HepG2 (cell line): ENCODE data around the gene PNPLA3. TPM values are rescaled to one million over a fixed set of nuclear protein-coding genes. Genes with fewer than 3 reads are reported as not detected.

Experiments used
- ATAC-seq: fragments of 200-7000 bp; cut with Tn5 transposase; 3 replicates; pipeline ENCODE4 v1.9.1; 2020; ENCODE audit warnings: mild to moderate bottlenecking, moderate library complexity
- BruUV-seq: library from RNA; stranded (reverse); fragments of 400-500 nt; replicated peaks from 2 replicates; lab custom pipeline; 2021; lab: Mats Ljungman, UMichigan
- CTCF ChIA-PET: fragments of 300-600 bp; formaldehyde crosslinking; extraction: SDS; loops from one replicate; lab custom pipeline; 2021; ENCODE audit warnings: low total read pairs, inconsistent platforms, low intra/inter-chr PET ratio; lab: Yijun Ruan, JAX
- POLR2A ChIA-PET: fragments of 350-600 bp; sonication (Branson Sonifier 250); formaldehyde crosslinking; loops from one replicate; lab custom pipeline; 2020; ENCODE audit warnings: antibody characterized with exemption, inconsistent platforms; lab: Yijun Ruan, JAX
- DNase-seq: peaks from one replicate; pipeline ENCODE4 v3.0.0-alpha.2; 2015; ENCODE audit warnings: low spot score
- FAIRE-seq: peaks from 3 replicates; lab custom pipeline; 2011; peaks lifted over from hg19 to GRCh38; lab: Jason Lieb, UNC
- H2AFZ ChIP-seq: one replicate; pipeline ENCODE4 v1.6.1; 2011; ENCODE audit warnings: low read length, inconsistent platforms
- H3K27ac ChIP-seq: fragments of 300-600 bp; 3 replicates; pipeline ENCODE4 v1.8.0; 2011; ENCODE audit warnings: mixed run types, mild to moderate bottlenecking, mixed read lengths, low read length, inconsistent platforms; ENCODE audit not compliant: insufficient read depth; ENCODE audit errors: extremely low read length
- H3K27me3 ChIP-seq, 2 experiments: fragments of 200-600 bp in 1 of 2; 2 replicates in 1 of 2; 3 replicates in 1 of 2; pipeline versions ENCODE4 v1.6.0 to v1.8.0; 2011; ENCODE audit warnings: low read length in 2 of 2, mild to moderate bottlenecking in 2 of 2, moderate library complexity in 2 of 2, inconsistent platforms in 1 of 2; ENCODE audit not compliant: insufficient read depth in 2 of 2, control insufficient read depth in 1 of 2
- H3K36me3 ChIP-seq, 2 experiments: fragments of 200-600 bp in 1 of 2; replicated peaks in 1 of 2; 2 replicates in 1 of 2; 3 replicates in 1 of 2; pipeline versions ENCODE4 v1.5.1 to v1.8.0; 2011; ENCODE audit warnings: low read length in 2 of 2, inconsistent platforms in 1 of 2; ENCODE audit not compliant: insufficient read depth in 2 of 2, control insufficient read depth in 1 of 2
- H3K4me1 ChIP-seq: 2 replicates; pipeline ENCODE4 v1.5.1; 2012; ENCODE audit warnings: low read length, inconsistent platforms; ENCODE audit not compliant: insufficient read depth
- H3K4me2 ChIP-seq: 2 replicates; pipeline ENCODE4 v1.6.0; 2011; ENCODE audit warnings: low read depth, low read length, inconsistent platforms
- H3K4me3 ChIP-seq, 3 experiments: fragments of 200-600 bp in 1 of 3; sonication (generic), shearing (Covaris generic) in 1 of 3; replicated peaks in 1 of 3; 2 replicates each; pipeline ENCODE4 v1.5.1; 2011 to 2016; ENCODE audit warnings: low read length in 3 of 3, inconsistent platforms in 2 of 3, low read depth in 2 of 3, mild to moderate bottlenecking in 2 of 3, control low read depth in 1 of 3, mixed read lengths in 1 of 3; ENCODE audit not compliant: insufficient read depth in 1 of 3
- H3K79me2 ChIP-seq: one replicate; pipeline ENCODE4 v1.6.1; 2011; ENCODE audit warnings: low read length, inconsistent platforms; ENCODE audit not compliant: insufficient read depth
- H3K9ac ChIP-seq: 2 replicates; pipeline ENCODE4 v1.6.0; 2011; ENCODE audit warnings: mild to moderate bottlenecking, low read depth, low read length, inconsistent platforms; ENCODE audit not compliant: insufficient read depth
- H3K9me3 ChIP-seq: 2 replicates; pipeline ENCODE4 v1.5.1; 2012; ENCODE audit warnings: mild to moderate bottlenecking, low read length
- H4K20me1 ChIP-seq: 2 replicates; pipeline ENCODE4 v1.6.0; 2011; ENCODE audit warnings: inconsistent platforms, mild to moderate bottlenecking, low read length, moderate library complexity; ENCODE audit not compliant: insufficient read depth
- CREB1 ChIP-seq, 2 experiments: fragments of 450-650 bp in 1 of 2; IDR thresholded peaks; 2 replicates each; pipeline ENCODE4 v1.6.1; 2016 to 2017; ENCODE audit warnings: control low read depth in 1 of 2, mild to moderate bottlenecking in 1 of 2, missing compliant biosample characterization in 1 of 2, missing genetic modification characterization in 1 of 2
- PHF8 ChIP-seq: sonication (generic); formaldehyde crosslinking; IDR thresholded peaks from 2 replicates; pipeline ENCODE4 v1.5.0; 2020; ENCODE audit warnings: missing genetic modification reagents
- ZNF562 ChIP-seq: sonication (generic); formaldehyde crosslinking; IDR thresholded peaks from 2 replicates; pipeline ENCODE4 v1.8.0; 2022; ENCODE audit warnings: missing genetic modification reagents, borderline replicate concordance
- WGBS: methylation state at CpG from one replicate; pipeline ENCODE4 v1.1.6; 2017; ENCODE audit warnings: low lambda C conversion rate; 5-methylcytosine and 5-hydroxymethylcytosine counted together
- in situ Hi-C: cut with HindIII; loops from 2 replicates; pipeline ENCODE4 v1.10.0; 2017; ENCODE audit warnings: low pct_unique_long_range_greater_than_20kb; ENCODE audit not compliant: extremely low pct_ligation_motif_present
- intact Hi-C: fragments of 100-400 bp; cut with micrococcal nuclease; formaldehyde crosslinking; loops from one replicate; pipeline ENCODE4 v1.10.0; 2022; ENCODE audit not compliant: unreplicated experiment
- polyA plus RNA-seq, 8 experiments: library from polyadenylated mRNA; depleted of rRNA in 3 of 8; stranded (reverse) in 7 of 8; unstranded in 1 of 8; fragments of >200 nt; fragmentation: Illumina TruSeq in 4 of 8; extraction: Trizol in 4 of 8; gene quantifications; 2 replicates each; pipeline versions ENCODE4 v1.2.1 to v1.2.3, GENCODE V29; 2011 to 2016; ENCODE audit warnings: low read depth in 4 of 8, missing spikeins in 1 of 8, mixed read lengths in 1 of 8; ENCODE audit not compliant: insufficient read depth in 1 of 8
- total RNA-seq, 5 experiments: library from RNA; depleted of rRNA; stranded (reverse); fragments of >200 nt; fragmentation: Illumina TruSeq; extraction: Trizol; gene quantifications; 2 replicates each; pipeline ENCODE4 v1.2.3, GENCODE V29; 2016; ENCODE audit warnings: low read depth in 1 of 5

Gene PNPLA3
- total and polyA plus RNA-seq, 2 of the 13 experiments (the other 11 are each of a cell fraction or from before 2014, with no cell fraction given) = 16.9 to 19.8 TPM

DNA sequence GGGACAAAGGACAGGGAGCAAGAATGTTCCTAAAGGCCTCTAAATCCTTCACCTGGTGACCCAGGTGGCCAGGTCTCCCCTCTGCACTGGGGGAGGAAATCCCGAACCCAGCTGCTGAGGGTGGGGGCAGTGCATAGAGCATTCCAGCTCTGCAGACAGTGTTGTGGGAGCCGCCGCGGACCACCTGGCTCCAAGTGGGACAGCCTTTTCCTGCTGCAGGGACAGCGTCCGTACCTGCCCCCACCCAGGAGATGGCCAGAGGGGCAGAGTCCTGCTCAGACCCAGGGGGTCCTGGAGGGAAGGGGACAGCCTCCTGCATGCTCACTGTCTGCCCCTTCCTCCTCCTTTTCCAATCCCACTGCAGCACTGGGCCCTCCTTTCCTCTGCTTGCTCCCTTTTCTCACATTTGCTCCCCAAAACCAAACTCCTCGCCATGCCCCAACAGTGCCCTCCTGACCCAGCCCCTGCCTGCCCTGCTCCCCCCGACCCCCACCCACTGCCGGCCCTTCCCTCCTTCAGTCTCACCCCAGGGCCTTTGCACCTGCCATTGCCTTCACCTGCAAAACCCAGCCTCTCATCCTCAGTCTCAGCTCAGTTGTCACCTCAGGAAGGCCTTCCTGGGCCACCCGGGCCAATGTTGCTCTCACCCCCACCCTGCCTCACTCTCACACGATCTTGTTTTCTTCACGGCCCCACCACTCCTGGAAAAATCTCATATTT is 44.6 kb upstream of the PNPLA3 start:
- in situ Hi-C loops = loop anchor here (25.0 kb wide), 1 partner anchor 758 kb away; no protein-coding TSS in a partner anchor
- Histone ChIP-seq H2AFZ (no peak overlapping the region), H3K9me3 (no peaks in the 10 kb centered on the region), H3K9ac (no peak overlapping the region), H3K36me3 (no peaks in the 10 kb centered on the region), H3K4me1 (no peaks in the 10 kb centered on the region), H3K27ac (no peak overlapping the region), H3K27me3 (peaks cover 0 to 3% of the 10 kb centered on the region in 2 experiments; a peak in 3 of 5 replicates), H3K4me3 (no peak overlapping the region), H3K79me2 (no peaks in the 10 kb centered on the region), H3K4me2 (no peak overlapping the region), H4K20me1 (no peaks in the 10 kb centered on the region)
- WGBS = 26% methylated on average over 12 of the region's 12 CpGs
- no peak for DNase-seq
- BruUV-seq = no TSS peak
- no peak for FAIRE-seq
- TF ChIP-seq ZNF562 = no peak
- CTCF ChIA-PET = no interaction called here
- intact Hi-C loops = no loop called here
- POLR2A ChIA-PET = no interaction called here
- no peak for ATAC-seq

DNA sequence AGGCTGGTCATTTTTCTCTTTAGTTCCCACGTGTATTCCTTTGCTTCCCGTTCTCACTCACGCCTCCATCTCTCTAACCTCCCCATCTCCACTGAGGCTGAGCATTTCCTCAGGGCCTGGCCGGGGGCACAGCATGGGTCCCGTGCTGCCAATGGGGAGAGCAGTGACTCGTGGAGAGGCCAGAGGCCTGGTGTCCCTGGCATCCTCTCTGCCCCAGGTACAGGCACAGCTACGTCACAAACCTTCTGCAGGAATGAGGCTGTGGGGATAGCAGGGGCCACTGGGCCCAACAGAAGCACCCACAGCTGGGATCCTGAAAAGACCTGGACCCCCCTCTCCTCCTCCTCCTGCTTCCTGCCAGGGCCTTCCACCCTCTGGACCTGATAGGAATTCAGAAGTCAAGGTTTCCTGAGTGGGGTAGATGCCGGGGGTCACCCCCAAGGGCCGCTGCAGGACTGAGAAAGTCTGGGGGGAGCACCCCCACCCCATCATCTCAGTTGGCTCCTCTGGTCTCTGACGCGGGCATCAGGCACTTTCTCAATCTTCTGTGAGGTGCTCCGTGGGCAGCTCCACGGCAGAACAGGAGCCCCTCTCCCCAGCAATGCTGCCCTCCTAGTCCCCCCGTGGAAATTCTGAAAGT is 43.6 kb upstream of the PNPLA3 start:
- H3K4me2 ChIP-seq = no peak overlapping the region
- H4K20me1 ChIP-seq = no peaks in the 10 kb centered on the region
- BruUV-seq = no TSS peak
- 0 out of 2 replicates have a peak, but pooled peaks have one; percentile 8 for TF ChIP-seq CREB1 (IDR thresholded peaks at IDR 0.05)
- no peak for TF ChIP-seq CREB1 (CRISPR knock-in tag; IDR thresholded peaks at IDR 0.05)
- TF ChIP-seq PHF8 (CRISPR knock-in tag) = no peak
- H3K36me3 ChIP-seq = no peaks in the 10 kb centered on the region
- no peak for ATAC-seq
- DNase-seq = no peak
- CTCF ChIA-PET = no interaction called here
- no peak overlapping the region for H2AFZ ChIP-seq
- no peaks in the 10 kb centered on the region for H3K79me2 ChIP-seq
- intact Hi-C loops = no loop called here
- peaks cover 0 to 3% of the 10 kb centered on the region in 2 experiments; a peak in 3 of 5 replicates for H3K27me3 ChIP-seq
- no peak overlapping the region for H3K27ac ChIP-seq
- WGBS = 5% methylated on average over 6 of the region's 14 CpGs
- H3K4me1 ChIP-seq = no peaks in the 10 kb centered on the region
- in situ Hi-C loops = loop anchor here (25.0 kb wide), 1 partner anchor 757 kb away; no protein-coding TSS in a partner anchor
- POLR2A ChIA-PET = no interaction called here
- no peaks in the 10 kb centered on the region for H3K9me3 ChIP-seq
- no peak overlapping the region for H3K9ac ChIP-seq
- H3K4me3 ChIP-seq = no peak overlapping the region
- no peak for FAIRE-seq
